Measurements from ENCODE around the gene CKS1B. TPM values are rescaled to one million over a fixed set of nuclear protein-coding genes. Genes with fewer than 3 reads are reported as not detected.
A peak's percentile ranks its signal among the peaks of the same experiment; 100 is the strongest.

CKS1B gene
- total and polyA plus RNA-seq, 9 of the 15 experiments (the other 6 are each of a cell fraction or from before 2014, with no cell fraction given), result 215 to 1,103 (median 460) TPM

DNA sequence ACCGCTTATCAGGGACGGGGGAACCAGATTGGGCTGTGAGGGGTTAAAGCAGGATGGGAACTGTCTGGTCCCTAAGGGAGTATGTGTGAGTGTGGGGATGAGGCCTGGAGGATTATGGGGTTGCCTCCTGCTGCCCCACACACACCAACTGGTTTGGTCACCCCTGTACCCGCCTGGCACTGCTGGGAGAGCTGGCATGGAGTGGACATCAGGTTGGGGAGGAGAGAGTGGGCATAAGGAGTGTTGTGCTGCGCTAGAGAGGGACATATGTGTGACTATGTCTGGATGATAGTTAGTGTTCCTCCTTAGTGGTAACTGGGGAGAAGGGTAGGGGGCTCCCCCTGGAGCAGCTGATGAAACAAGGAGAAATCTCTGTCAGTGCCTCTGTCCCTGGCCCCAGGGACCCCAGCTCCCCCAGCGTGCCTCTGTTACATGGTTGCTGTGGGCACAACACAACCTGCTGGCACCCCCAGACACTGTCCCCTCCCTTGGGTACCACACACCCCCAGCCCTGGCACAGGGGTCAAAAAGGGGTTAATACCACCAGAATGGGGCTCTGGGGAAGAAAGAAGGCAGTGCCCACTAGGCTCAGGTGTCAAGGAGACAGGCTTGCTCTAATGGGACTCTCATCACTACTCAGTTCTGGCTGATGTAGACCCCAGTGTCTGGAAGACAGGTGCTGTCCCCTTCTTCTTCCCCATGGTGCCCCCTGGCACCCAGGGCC, 30.0 kb downstream of the CKS1B start (continued):
- TF ChIP-seq, protein P1, sequence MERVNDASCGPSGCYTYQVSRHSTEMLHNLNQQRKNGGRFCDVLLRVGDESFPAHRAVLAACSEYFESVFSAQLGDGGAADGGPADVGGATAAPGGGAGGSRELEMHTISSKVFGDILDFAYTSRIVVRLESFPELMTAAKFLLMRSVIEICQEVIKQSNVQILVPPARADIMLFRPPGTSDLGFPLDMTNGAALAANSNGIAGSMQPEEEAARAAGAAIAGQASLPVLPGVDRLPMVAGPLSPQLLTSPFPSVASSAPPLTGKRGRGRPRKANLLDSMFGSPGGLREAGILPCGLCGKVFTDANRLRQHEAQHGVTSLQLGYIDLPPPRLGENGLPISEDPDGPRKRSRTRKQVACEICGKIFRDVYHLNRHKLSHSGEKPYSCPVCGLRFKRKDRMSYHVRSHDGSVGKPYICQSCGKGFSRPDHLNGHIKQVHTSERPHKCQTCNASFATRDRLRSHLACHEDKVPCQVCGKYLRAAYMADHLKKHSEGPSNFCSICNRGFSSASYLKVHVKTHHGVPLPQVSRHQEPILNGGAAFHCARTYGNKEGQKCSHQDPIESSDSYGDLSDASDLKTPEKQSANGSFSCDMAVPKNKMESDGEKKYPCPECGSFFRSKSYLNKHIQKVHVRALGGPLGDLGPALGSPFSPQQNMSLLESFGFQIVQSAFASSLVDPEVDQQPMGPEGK (CRISPR knock-in tag; IDR thresholded peaks at IDR 0.05; ENCODE audit: borderline replicate concordance), result 0 out of 2 replicates have a peak, but pooled peaks have one; percentile 15
- TF ChIP-seq MAFG (tag; conservative IDR thresholded peaks at IDR 0.05), result no peak
- no peak for TF ChIP-seq ZNF12 (CRISPR knock-in tag; IDR thresholded peaks at IDR 0.05)
- TF ChIP-seq, protein P2, sequence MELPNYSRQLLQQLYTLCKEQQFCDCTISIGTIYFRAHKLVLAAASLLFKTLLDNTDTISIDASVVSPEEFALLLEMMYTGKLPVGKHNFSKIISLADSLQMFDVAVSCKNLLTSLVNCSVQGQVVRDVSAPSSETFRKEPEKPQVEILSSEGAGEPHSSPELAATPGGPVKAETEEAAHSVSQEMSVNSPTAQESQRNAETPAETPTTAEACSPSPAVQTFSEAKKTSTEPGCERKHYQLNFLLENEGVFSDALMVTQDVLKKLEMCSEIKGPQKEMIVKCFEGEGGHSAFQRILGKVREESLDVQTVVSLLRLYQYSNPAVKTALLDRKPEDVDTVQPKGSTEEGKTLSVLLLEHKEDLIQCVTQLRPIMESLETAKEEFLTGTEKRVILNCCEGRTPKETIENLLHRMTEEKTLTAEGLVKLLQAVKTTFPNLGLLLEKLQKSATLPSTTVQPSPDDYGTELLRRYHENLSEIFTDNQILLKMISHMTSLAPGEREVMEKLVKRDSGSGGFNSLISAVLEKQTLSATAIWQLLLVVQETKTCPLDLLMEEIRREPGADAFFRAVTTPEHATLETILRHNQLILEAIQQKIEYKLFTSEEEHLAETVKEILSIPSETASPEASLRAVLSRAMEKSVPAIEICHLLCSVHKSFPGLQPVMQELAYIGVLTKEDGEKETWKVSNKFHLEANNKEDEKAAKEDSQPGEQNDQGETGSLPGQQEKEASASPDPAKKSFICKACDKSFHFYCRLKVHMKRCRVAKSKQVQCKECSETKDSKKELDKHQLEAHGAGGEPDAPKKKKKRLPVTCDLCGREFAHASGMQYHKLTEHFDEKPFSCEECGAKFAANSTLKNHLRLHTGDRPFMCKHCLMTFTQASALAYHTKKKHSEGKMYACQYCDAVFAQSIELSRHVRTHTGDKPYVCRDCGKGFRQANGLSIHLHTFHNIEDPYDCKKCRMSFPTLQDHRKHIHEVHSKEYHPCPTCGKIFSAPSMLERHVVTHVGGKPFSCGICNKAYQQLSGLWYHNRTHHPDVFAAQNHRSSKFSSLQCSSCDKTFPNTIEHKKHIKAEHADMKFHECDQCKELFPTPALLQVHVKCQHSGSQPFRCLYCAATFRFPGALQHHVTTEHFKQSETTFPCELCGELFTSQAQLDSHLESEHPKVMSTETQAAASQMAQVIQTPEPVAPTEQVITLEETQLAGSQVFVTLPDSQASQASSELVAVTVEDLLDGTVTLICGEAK (IDR thresholded peaks at IDR 0.05), result peak; percentile 49
- TF ChIP-seq, protein P2 (CRISPR knock-in tag; IDR thresholded peaks at IDR 0.05), result no peak
- TF ChIP-seq, protein P3, sequence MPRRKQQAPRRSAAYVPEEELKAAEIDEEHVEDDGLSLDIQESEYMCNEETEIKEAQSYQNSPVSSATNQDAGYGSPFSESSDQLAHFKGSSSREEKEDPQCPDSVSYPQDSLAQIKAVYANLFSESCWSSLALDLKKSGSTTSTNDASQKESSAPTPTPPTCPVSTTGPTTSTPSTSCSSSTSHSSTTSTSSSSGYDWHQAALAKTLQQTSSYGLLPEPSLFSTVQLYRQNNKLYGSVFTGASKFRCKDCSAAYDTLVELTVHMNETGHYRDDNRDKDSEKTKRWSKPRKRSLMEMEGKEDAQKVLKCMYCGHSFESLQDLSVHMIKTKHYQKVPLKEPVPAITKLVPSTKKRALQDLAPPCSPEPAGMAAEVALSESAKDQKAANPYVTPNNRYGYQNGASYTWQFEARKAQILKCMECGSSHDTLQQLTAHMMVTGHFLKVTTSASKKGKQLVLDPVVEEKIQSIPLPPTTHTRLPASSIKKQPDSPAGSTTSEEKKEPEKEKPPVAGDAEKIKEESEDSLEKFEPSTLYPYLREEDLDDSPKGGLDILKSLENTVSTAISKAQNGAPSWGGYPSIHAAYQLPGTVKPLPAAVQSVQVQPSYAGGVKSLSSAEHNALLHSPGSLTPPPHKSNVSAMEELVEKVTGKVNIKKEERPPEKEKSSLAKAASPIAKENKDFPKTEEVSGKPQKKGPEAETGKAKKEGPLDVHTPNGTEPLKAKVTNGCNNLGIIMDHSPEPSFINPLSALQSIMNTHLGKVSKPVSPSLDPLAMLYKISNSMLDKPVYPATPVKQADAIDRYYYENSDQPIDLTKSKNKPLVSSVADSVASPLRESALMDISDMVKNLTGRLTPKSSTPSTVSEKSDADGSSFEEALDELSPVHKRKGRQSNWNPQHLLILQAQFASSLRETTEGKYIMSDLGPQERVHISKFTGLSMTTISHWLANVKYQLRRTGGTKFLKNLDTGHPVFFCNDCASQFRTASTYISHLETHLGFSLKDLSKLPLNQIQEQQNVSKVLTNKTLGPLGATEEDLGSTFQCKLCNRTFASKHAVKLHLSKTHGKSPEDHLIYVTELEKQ (CRISPR knock-in tag; IDR thresholded peaks at IDR 0.05), result 0 out of 2 replicates have a peak, but pooled peaks have one; percentile 28
- TF ChIP-seq BHLHE40 (IDR thresholded peaks at IDR 0.05; ENCODE audit: low read length), result no peak
- TF ChIP-seq ZNF217 (CRISPR knock-in tag; IDR thresholded peaks at IDR 0.05), result no peak
- no peak for TF ChIP-seq ZNF766 (CRISPR knock-in tag; conservative IDR thresholded peaks at IDR 0.05)
- no peak for TF ChIP-seq CBFA2T2 (conservative IDR thresholded peaks at IDR 0.05)
- peak; percentile 54; the same call in 1 of the 2 replicates for TF ChIP-seq SMARCE1 (IDR thresholded peaks at IDR 0.05)
- TF ChIP-seq TRIM24 (IDR thresholded peaks at IDR 0.05), result peak in 1 of 2 experiments; percentile 6; a peak in 1 of 4 replicates
- peak; percentile 31; the same call in 1 of the 2 replicates for TF ChIP-seq SUPT5H (IDR thresholded peaks at IDR 0.05)
- peak in 1 of 2 experiments; percentile 47; a peak in 1 of 4 replicates for TF ChIP-seq HDAC1 (IDR thresholded peaks at IDR 0.05)
